ENCODE measurements around the gene XCR1. TPM values are rescaled to one million over a fixed set of nuclear protein-coding genes. Genes with fewer than 3 reads are reported as not detected.
"Not testable (repeated sequence)": the region's sequence is repeated elsewhere in the genome, so short reads cannot be mapped to it uniquely, and the experiment has no call there.

Gene XCR1
- total and polyA plus RNA-seq, 3 donors from 2014 or later: 0.06 to 0.34 (median 0.16) TPM

- no peak overlapping the region for H3K4me3 ChIP-seq
- no peak overlapping the region for H3K27ac ChIP-seq
- WGBS, 2 donors: 96 to 97% methylated on average over 1 of the region's 1 CpG
- no peak for TF ChIP-seq POLR2A (IDR thresholded peaks at IDR 0.05)
- TF ChIP-seq CTCF (IDR thresholded peaks at IDR 0.05): no peak
- no peaks in the 10 kb centered on the region for H3K36me3 ChIP-seq (ENCODE audit: low read depth, missing control alignments)
- no peaks in the 10 kb centered on the region for H3K4me1 ChIP-seq
- no peak for DNase-seq
- no peaks in the 10 kb centered on the region for H3K27me3 ChIP-seq
- H3K9me3 ChIP-seq: no peaks in the 10 kb centered on the region
- intact Hi-C loops (cut with DNase I; ENCODE audit: low total_unique reads): no loop called here
Observed at GRCh38 chr3:46038916-46039315, 11.6 kb upstream of the XCR1 start.

- H3K27me3 ChIP-seq; DNase-seq; intact Hi-C loops (cut with DNase I; ENCODE audit: low total_unique reads); H3K4me1 ChIP-seq; H3K27ac ChIP-seq; H3K9me3 ChIP-seq; H3K4me3 ChIP-seq; H3K36me3 ChIP-seq (ENCODE audit: low read depth, missing control alignments): not testable (repeated sequence)
- 78% methylated on average over 3 of the region's 3 CpGs for WGBS, 2 donors
Observed at GRCh38 chr3:46038071-46038470, 10.8 kb upstream of the XCR1 start.

GRCh38 chr3:46036191-46036590 lies 8.9 kb upstream of the XCR1 start:
- no peak overlapping the region for H3K4me3 ChIP-seq
- H3K36me3 ChIP-seq (ENCODE audit: low read depth, missing control alignments): no peaks in the 10 kb centered on the region
- no peaks in the 10 kb centered on the region for H3K27me3 ChIP-seq
- intact Hi-C loops (cut with DNase I; ENCODE audit: low total_unique reads): no loop called here
- H3K27ac ChIP-seq: no peak overlapping the region
- DNase-seq: no peak
- TF ChIP-seq CTCF (IDR thresholded peaks at IDR 0.05) (no peak), POLR2A (IDR thresholded peaks at IDR 0.05) (no peak)
- H3K4me1 ChIP-seq: no peaks in the 10 kb centered on the region
- no peaks in the 10 kb centered on the region for H3K9me3 ChIP-seq
- 85 to 100% methylated on average over 1 of the region's 1 CpG for WGBS, 2 donors

- TF ChIP-seq CTCF (IDR thresholded peaks at IDR 0.05) (no peak), POLR2A (IDR thresholded peaks at IDR 0.05) (no peak)
- H3K36me3 ChIP-seq (ENCODE audit: low read depth, missing control alignments): no peaks in the 10 kb centered on the region
- H3K4me3 ChIP-seq: no peak overlapping the region
- no peak for DNase-seq
- no peak overlapping the region for H3K27ac ChIP-seq
- intact Hi-C loops (cut with DNase I; ENCODE audit: low total_unique reads): no loop called here
- H3K27me3 ChIP-seq: no peaks in the 10 kb centered on the region
- no peaks in the 10 kb centered on the region for H3K9me3 ChIP-seq
- WGBS, 2 donors: 85 to 91% methylated on average over 2 of the region's 2 CpGs
- no peaks in the 10 kb centered on the region for H3K4me1 ChIP-seq
Observed at GRCh38 chr3:46031747-46032146, 4.5 kb upstream of the XCR1 start.

GRCh38 chr3:46031269-46031668 lies 4.0 kb upstream of the XCR1 start:
- H3K27me3 ChIP-seq: no peaks in the 10 kb centered on the region
- intact Hi-C loops (cut with DNase I; ENCODE audit: low total_unique reads): no loop called here
- no peak for TF ChIP-seq CTCF (IDR thresholded peaks at IDR 0.05)
- no peak for TF ChIP-seq POLR2A (IDR thresholded peaks at IDR 0.05)
- H3K27ac ChIP-seq: no peak overlapping the region
- no peaks in the 10 kb centered on the region for H3K9me3 ChIP-seq
- H3K36me3 ChIP-seq (ENCODE audit: low read depth, missing control alignments): no peaks in the 10 kb centered on the region
- WGBS, 2 donors: 100% methylated on average over 4 of the region's 4 CpGs; no CpG with 5 or more reads in 1 of the 2 donors
- DNase-seq: no peak
- H3K4me1 ChIP-seq: no peaks in the 10 kb centered on the region
- no peak overlapping the region for H3K4me3 ChIP-seq
